ENCODE measurements around the gene TUBA1C. TPM values are rescaled to one million over a fixed set of nuclear protein-coding genes. Genes with fewer than 3 reads are reported as not detected.

The TUBA1C gene
- total and polyA plus RNA-seq, 9 of the 15 experiments (the other 6 are each of a cell fraction or from before 2014, with no cell fraction given) = 755 to 3,012 (median 914) TPM

DNA sequence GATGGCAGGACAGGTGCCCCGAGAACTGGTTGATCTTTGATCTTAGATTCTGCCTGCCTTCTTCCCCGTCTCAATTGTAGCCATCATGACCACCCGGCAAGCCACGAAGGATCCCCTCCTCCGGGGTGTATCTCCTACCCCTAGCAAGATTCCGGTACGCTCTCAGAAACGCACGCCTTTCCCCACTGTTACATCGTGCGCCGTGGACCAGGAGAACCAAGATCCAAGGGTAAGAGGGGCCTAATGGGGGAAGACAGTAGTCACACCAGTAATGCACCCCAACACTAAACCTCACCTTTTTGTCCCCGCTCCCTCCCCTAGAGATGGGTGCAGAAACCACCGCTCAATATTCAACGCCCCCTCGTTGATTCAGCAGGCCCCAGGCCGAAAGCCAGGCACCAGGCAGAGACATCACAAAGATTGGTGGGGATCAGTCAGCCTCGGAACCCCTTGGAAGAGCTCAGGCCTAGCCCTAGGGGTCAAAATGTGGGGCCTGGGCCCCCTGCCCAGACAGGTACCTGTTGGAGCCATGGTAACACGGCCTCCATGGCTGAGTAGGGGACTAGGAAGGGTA is 58.7 kb downstream of the TUBA1C start:
- Histone ChIP-seq H3K9ac (ENCODE audit: insufficient read depth in 1 of 2, low read depth in 2 of 2, low read length in 2 of 2) (peak overlapping the region; percentile 96 to 99), H3K9me3 (replicated peaks; ENCODE audit: control insufficient read depth, insufficient read depth, low read depth, low read length) (no peaks in the 10 kb centered on the region), H3K4me3 (peak overlapping the region; percentile 74), H3K27me3 (ENCODE audit: control insufficient read depth in 2 of 2, insufficient read depth in 2 of 2, low read length in 2 of 2) (no peaks in the 10 kb centered on the region), H3K79me2 (ENCODE audit: control insufficient read depth, insufficient read depth, low read length) (peaks cover 22% of the 10 kb centered on the region), H3K4me1 (replicated peaks in 1 of 2; ENCODE audit: control insufficient read depth in 2 of 2, insufficient read depth in 2 of 2, low read length in 2 of 2) (peaks cover 5 to 16% of the 10 kb centered on the region in 2 experiments; a peak in 3 of 5 replicates), H3K36me3 (ENCODE audit: control insufficient read depth, insufficient read depth, low read length) (peaks cover 39% of the 10 kb centered on the region; the same call in 2 of the 3 replicates), H4K20me1 (replicated peaks; ENCODE audit: control insufficient read depth, insufficient read depth, low read length) (no peaks in the 10 kb centered on the region), H3K9me1 (ENCODE audit: control insufficient read depth, insufficient read depth, low read length) (no peaks in the 10 kb centered on the region), H3K4me2 (ENCODE audit: insufficient read depth, low read length) (peak overlapping the region; percentile 99), H2AFZ (ENCODE audit: low read depth, low read length) (peak overlapping the region; percentile 92), H3K27ac (ENCODE audit: extremely low read depth, low read depth, low read length) (peak overlapping the region; percentile 85)
- TSS peak; percentile 85 for BruUV-seq (replicated peaks)
- in situ Hi-C loops (cut with MboI) (no loop called here), intact Hi-C loops (cut with micrococcal nuclease) (no loop called here)
- CTCF ChIA-PET (ENCODE audit: low intra/inter-chr PET ratio) = no interaction called here
- ATAC-seq (peak; percentile 4; the same call in 2 of the 3 replicates), FAIRE-seq (no peak), DNase-seq (ENCODE audit: extremely low read depth in 1 of 4, low spot score in 3 of 4) (no peak)
- POLR2A ChIA-PET = interaction anchor here (1.5 to 3.1 kb wide), 7 partner anchors 8 to 193 kb away, joined by 7 to 32 read pairs (median 10); partner anchors contain the start of genes C1QL4, PRPH and TUBA1B
- 4% methylated on average over 19 of the region's 19 CpGs for WGBS (ENCODE audit: insufficient coverage, low coverage, missing lambda C conversion rate)
- peak; percentile 4; the same call in 1 of the 2 replicates for TF ChIP-seq HDAC2 (IDR thresholded peaks at IDR 0.05)
- TF ChIP-seq SMARCA5 (IDR thresholded peaks at IDR 0.05) = 0 out of 2 replicates have a peak, but pooled peaks have one; percentile 15
- 0 out of 2 replicates have a peak, but pooled peaks have one; percentile 8 for TF ChIP-seq EGR1 (conservative IDR thresholded peaks at IDR 0.05)
- TF ChIP-seq ZFP30 (CRISPR knock-in tag; IDR thresholded peaks at IDR 0.05; ENCODE audit: borderline replicate concordance) = no peak
- peak; percentile 60 for TF ChIP-seq SAP30 (IDR thresholded peaks at IDR 0.05; ENCODE audit: borderline replicate concordance, insufficient read depth, low read depth, low read length, poor library complexity, severe bottlenecking)
- no peak for TF ChIP-seq DPF2 (IDR thresholded peaks at IDR 0.05)
- TF ChIP-seq NFIC (IDR thresholded peaks at IDR 0.05) = 0 out of 2 replicates have a peak, but pooled peaks have one; percentile 14
- TF ChIP-seq, protein P1, sequence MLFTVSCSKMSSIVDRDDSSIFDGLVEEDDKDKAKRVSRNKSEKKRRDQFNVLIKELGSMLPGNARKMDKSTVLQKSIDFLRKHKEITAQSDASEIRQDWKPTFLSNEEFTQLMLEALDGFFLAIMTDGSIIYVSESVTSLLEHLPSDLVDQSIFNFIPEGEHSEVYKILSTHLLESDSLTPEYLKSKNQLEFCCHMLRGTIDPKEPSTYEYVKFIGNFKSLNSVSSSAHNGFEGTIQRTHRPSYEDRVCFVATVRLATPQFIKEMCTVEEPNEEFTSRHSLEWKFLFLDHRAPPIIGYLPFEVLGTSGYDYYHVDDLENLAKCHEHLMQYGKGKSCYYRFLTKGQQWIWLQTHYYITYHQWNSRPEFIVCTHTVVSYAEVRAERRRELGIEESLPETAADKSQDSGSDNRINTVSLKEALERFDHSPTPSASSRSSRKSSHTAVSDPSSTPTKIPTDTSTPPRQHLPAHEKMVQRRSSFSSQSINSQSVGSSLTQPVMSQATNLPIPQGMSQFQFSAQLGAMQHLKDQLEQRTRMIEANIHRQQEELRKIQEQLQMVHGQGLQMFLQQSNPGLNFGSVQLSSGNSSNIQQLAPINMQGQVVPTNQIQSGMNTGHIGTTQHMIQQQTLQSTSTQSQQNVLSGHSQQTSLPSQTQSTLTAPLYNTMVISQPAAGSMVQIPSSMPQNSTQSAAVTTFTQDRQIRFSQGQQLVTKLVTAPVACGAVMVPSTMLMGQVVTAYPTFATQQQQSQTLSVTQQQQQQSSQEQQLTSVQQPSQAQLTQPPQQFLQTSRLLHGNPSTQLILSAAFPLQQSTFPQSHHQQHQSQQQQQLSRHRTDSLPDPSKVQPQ (CRISPR knock-in tag; IDR thresholded peaks at IDR 0.05; ENCODE audit: borderline replicate concordance) = no peak
- TF ChIP-seq THRAP3 (IDR thresholded peaks at IDR 0.05; ENCODE audit: borderline replicate concordance) = no peak
- TF ChIP-seq, protein P2, sequence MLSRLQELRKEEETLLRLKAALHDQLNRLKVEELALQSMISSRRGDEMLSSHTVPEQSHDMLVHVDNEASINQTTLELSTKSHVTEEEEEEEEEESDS (CRISPR knock-in tag; IDR thresholded peaks at IDR 0.05) = no peak
- TF ChIP-seq, protein P3, sequence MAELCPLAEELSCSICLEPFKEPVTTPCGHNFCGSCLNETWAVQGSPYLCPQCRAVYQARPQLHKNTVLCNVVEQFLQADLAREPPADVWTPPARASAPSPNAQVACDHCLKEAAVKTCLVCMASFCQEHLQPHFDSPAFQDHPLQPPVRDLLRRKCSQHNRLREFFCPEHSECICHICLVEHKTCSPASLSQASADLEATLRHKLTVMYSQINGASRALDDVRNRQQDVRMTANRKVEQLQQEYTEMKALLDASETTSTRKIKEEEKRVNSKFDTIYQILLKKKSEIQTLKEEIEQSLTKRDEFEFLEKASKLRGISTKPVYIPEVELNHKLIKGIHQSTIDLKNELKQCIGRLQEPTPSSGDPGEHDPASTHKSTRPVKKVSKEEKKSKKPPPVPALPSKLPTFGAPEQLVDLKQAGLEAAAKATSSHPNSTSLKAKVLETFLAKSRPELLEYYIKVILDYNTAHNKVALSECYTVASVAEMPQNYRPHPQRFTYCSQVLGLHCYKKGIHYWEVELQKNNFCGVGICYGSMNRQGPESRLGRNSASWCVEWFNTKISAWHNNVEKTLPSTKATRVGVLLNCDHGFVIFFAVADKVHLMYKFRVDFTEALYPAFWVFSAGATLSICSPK (IDR thresholded peaks at IDR 0.05; ENCODE audit: borderline replicate concordance) = 0 out of 2 replicates have a peak, but pooled peaks have one; percentile 12

All from K562 (cell line).